Measurements from ENCODE around the gene MYRF.
A peak's percentile ranks its signal among the peaks of the same experiment; 100 is the strongest.

The MYRF gene

GRCh38 chr11:61803889-61804647, 51.6 kb downstream of the MYRF start:
- peaks cover 10% of the 10 kb centered on the region for H3K4me1 ChIP-seq
- peaks cover 26% of the 10 kb centered on the region for H3K36me3 ChIP-seq
- no peak overlapping the region for H3K4me3 ChIP-seq (ENCODE audit: low read depth, low read length)
- H3K27me3 ChIP-seq, result no peaks in the 10 kb centered on the region
- no peaks in the 10 kb centered on the region for H3K9me3 ChIP-seq
- TF ChIP-seq, protein P1, sequence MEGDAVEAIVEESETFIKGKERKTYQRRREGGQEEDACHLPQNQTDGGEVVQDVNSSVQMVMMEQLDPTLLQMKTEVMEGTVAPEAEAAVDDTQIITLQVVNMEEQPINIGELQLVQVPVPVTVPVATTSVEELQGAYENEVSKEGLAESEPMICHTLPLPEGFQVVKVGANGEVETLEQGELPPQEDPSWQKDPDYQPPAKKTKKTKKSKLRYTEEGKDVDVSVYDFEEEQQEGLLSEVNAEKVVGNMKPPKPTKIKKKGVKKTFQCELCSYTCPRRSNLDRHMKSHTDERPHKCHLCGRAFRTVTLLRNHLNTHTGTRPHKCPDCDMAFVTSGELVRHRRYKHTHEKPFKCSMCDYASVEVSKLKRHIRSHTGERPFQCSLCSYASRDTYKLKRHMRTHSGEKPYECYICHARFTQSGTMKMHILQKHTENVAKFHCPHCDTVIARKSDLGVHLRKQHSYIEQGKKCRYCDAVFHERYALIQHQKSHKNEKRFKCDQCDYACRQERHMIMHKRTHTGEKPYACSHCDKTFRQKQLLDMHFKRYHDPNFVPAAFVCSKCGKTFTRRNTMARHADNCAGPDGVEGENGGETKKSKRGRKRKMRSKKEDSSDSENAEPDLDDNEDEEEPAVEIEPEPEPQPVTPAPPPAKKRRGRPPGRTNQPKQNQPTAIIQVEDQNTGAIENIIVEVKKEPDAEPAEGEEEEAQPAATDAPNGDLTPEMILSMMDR (IDR thresholded peaks at IDR 0.05; ENCODE audit: low read depth, low read length), result no peak
- DNase-seq, result peak; percentile 32

GRCh38 chr11:61805146-61805545, 52.7 kb downstream of the MYRF start:
- Histone ChIP-seq H3K4me1 (peaks cover 10% of the 10 kb centered on the region), H3K9me3 (no peaks in the 10 kb centered on the region), H3K36me3 (peaks cover 34% of the 10 kb centered on the region), H3K4me3 (ENCODE audit: low read depth, low read length) (no peak overlapping the region), H3K27me3 (no peaks in the 10 kb centered on the region)
- TF ChIP-seq, protein P1 (IDR thresholded peaks at IDR 0.05; ENCODE audit: low read depth, low read length), result no peak
- no peak for DNase-seq

DNA sequence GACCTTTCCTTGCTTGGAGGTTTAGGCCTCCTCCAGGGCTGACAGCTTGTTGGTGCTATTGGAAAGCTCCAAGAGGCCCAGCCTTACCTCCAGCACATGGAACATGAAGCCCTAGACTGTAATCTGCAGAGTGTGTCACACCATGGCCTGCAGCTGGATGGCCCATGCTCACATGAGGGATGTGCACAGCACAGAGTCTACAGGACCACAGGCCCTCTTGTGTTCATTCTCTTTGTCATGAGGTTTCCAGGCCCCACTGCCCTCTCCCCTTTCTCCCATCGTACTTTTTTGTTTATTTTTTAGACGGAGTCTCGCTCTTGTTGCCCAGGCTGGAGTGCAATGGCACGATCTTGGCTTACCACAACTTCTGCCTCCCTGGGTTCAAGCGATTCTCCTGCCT, 54.3 kb downstream of the MYRF start:
- Histone ChIP-seq H3K4me1 (peaks cover 10% of the 10 kb centered on the region), H3K9me3 (no peaks in the 10 kb centered on the region), H3K36me3 (peaks cover 47% of the 10 kb centered on the region), H3K4me3 (ENCODE audit: low read depth, low read length) (no peak overlapping the region), H3K27me3 (no peaks in the 10 kb centered on the region)
- TF ChIP-seq, protein P1 (IDR thresholded peaks at IDR 0.05; ENCODE audit: low read depth, low read length), result no peak
- DNase-seq, result no peak

- Histone ChIP-seq H3K9me3 (no peaks in the 10 kb centered on the region), H3K4me3 (ENCODE audit: low read depth, low read length) (no peak overlapping the region), H3K27me3 (no peaks in the 10 kb centered on the region), H3K36me3 (peaks cover 56% of the 10 kb centered on the region), H3K4me1 (no peaks in the 10 kb centered on the region)
- no peak for DNase-seq
- TF ChIP-seq, protein P1 (IDR thresholded peaks at IDR 0.05; ENCODE audit: low read depth, low read length), result no peak
These were observed 58.3 kb downstream of the MYRF start for GRCh38 chr11:61810671-61811175.

DNA sequence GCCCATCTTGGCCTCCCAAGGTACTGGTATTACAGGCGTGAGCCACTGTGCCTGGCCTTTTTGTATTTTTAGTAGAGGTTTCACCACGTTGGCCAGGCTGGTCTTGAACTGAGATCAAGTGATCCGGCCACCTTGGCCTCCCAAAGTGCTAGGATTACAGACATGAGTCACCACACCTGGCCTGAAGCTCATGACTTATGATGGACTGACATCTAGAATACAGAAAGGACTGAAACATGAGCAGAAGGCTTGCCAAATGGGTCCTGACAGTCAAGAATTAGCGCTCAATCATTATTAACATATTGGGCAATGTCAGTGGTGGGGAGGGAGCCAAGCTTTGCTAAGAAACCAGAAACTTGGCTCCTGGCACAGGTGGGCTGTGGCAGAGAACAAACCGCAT, 59.4 kb downstream of the MYRF start:
- no peak overlapping the region for H3K4me3 ChIP-seq (ENCODE audit: low read depth, low read length)
- H3K4me1 ChIP-seq, result no peaks in the 10 kb centered on the region
- no peaks in the 10 kb centered on the region for H3K9me3 ChIP-seq
- no peaks in the 10 kb centered on the region for H3K27me3 ChIP-seq
- TF ChIP-seq, protein P1 (IDR thresholded peaks at IDR 0.05; ENCODE audit: low read depth, low read length), result no peak
- no peak for DNase-seq
- peaks cover 50% of the 10 kb centered on the region for H3K36me3 ChIP-seq

DNA sequence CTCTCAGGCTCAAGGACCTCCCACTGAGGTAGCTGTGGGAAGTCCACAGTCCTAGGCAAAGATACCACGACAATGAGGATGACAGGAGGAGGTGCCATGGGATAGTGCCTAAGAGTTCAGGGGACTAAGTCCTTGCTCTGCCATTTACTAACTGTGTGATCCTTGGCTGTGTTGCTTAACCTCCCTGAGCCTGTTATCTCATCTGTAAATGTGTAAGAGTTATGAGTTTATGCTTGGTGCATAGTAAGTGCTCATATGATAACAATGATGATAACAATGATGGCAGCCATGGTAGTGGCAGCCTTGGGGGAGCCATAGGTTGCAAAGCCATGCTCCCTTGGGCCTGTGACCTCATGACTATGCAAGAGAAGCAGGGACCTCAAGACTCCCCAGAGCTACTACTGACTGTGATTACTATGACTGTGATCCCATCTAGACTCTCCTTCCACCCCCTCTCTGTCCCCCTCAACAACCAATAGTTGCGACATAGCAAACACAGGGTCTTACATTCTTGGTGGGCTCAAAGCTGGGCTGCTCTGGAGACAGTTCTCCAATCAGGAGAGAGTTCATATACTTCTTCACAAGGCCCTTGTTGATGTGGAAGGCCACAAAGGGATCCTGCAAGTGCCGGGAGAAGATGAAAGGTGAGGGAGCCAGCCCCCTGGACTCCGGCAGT, 60.4 kb downstream of the MYRF start:
- peaks cover 46% of the 10 kb centered on the region for H3K36me3 ChIP-seq
- no peaks in the 10 kb centered on the region for H3K4me1 ChIP-seq
- no peak for DNase-seq
- TF ChIP-seq, protein P1 (IDR thresholded peaks at IDR 0.05; ENCODE audit: low read depth, low read length), result no peak
- no peaks in the 10 kb centered on the region for H3K27me3 ChIP-seq
- H3K4me3 ChIP-seq (ENCODE audit: low read depth, low read length), result no peak overlapping the region
- H3K9me3 ChIP-seq, result no peaks in the 10 kb centered on the region
